C4-2B (cell line): Measurements from ENCODE around the gene COPS2.

Experiments used
- CTCF ChIP-seq: fragments of 450-650 bp; conservative IDR thresholded peaks from 2 replicates; pipeline ENCODE4 v1.5.1; 2017; ENCODE audit warnings: mild to moderate bottlenecking
- ZFX ChIP-seq: fragments of 450-650 bp; IDR thresholded peaks from 2 replicates; pipeline ENCODE4 v1.6.1; 2017

- no peak for TF ChIP-seq CTCF
- no peak for TF ChIP-seq ZFX
These were observed 31.0 kb downstream of the COPS2 start for GRCh38 chr15:49124371-49124770.
